Measurements from ENCODE around the gene POU6F1. TPM values are rescaled to one million over a fixed set of nuclear protein-coding genes. Genes with fewer than 3 reads are reported as not detected.

The POU6F1 gene
- total and polyA plus RNA-seq, 9 of the 15 experiments (the other 6 are each of a cell fraction or from before 2014, with no cell fraction given) = 0.14 to 3.3 (median 1.1) TPM

GRCh38 chr12:51238510-51239334, 20.9 kb upstream of the POU6F1 start, which contains the start of gene DAZAP2 (continued):
- no peak for TF ChIP-seq TEAD4 (IDR thresholded peaks at IDR 0.05; ENCODE audit: low read length)
- TF ChIP-seq TEAD4 (CRISPR knock-in tag; IDR thresholded peaks at IDR 0.05; ENCODE audit: borderline replicate concordance) = no peak
- TF ChIP-seq MCM7 (IDR thresholded peaks at IDR 0.05) = no peak
- TF ChIP-seq, protein P1, sequence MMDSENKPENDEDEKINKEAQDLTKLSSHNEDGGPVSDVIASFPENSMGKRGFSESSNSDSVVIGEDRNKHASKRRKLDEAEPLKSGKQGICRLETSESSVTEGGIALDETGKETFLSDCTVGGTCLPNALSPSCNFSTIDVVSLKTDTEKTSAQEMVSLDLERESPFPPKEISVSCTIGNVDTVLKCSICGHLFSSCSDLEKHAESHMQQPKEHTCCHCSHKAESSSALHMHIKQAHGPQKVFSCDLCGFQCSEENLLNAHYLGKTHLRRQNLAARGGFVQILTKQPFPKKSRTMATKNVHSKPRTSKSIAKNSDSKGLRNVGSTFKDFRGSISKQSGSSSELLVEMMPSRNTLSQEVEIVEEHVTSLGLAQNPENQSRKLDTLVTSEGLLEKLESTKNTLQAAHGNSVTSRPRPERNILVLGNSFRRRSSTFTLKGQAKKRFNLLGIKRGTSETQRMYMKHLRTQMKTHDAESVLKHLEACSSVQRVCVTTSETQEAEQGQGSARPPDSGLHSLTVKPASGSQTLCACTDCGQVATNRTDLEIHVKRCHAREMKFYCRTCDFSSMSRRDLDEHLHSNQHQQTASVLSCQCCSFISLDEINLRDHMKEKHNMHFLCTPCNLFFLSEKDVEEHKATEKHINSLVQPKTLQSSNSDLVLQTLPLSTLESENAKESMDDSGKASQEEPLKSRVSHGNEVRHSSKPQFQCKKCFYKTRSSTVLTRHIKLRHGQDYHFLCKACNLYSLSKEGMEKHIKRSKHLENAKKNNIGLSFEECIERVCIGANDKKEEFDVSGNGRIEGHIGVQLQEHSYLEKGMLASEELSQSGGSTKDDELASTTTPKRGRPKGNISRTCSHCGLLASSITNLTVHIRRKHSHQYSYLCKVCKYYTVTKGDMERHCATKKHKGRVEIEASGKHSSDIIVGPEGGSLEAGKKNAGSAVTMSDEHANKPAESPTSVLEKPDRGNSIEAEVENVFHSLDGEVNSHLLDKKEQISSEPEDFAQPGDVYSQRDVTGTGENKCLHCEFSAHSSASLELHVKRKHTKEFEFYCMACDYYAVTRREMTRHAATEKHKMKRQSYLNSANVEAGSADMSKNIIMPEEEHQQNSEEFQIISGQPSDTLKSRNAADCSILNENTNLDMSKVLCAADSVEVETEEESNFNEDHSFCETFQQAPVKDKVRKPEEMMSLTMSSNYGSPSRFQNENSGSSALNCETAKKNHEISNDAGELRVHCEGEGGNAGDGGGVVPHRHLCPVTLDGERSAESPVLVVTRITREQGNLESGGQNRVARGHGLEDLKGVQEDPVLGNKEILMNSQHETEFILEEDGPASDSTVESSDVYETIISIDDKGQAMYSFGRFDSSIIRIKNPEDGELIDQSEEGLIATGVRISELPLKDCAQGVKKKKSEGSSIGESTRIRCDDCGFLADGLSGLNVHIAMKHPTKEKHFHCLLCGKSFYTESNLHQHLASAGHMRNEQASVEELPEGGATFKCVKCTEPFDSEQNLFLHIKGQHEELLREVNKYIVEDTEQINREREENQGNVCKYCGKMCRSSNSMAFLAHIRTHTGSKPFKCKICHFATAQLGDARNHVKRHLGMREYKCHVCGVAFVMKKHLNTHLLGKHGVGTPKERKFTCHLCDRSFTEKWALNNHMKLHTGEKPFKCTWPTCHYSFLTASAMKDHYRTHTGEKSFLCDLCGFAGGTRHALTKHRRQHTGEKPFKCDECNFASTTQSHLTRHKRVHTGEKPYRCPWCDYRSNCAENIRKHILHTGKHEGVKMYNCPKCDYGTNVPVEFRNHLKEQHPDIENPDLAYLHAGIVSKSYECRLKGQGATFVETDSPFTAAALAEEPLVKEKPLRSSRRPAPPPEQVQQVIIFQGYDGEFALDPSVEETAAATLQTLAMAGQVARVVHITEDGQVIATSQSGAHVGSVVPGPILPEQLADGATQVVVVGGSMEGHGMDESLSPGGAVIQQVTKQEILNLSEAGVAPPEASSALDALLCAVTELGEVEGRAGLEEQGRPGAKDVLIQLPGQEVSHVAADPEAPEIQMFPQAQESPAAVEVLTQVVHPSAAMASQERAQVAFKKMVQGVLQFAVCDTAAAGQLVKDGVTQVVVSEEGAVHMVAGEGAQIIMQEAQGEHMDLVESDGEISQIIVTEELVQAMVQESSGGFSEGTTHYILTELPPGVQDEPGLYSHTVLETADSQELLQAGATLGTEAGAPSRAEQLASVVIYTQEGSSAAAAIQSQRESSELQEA (IDR thresholded peaks at IDR 0.05; ENCODE audit: low read depth) = no peak
- no peak for TF ChIP-seq RHOXF2B (CRISPR knock-in tag; conservative IDR thresholded peaks at IDR 0.05)
- TF ChIP-seq, protein P2, sequence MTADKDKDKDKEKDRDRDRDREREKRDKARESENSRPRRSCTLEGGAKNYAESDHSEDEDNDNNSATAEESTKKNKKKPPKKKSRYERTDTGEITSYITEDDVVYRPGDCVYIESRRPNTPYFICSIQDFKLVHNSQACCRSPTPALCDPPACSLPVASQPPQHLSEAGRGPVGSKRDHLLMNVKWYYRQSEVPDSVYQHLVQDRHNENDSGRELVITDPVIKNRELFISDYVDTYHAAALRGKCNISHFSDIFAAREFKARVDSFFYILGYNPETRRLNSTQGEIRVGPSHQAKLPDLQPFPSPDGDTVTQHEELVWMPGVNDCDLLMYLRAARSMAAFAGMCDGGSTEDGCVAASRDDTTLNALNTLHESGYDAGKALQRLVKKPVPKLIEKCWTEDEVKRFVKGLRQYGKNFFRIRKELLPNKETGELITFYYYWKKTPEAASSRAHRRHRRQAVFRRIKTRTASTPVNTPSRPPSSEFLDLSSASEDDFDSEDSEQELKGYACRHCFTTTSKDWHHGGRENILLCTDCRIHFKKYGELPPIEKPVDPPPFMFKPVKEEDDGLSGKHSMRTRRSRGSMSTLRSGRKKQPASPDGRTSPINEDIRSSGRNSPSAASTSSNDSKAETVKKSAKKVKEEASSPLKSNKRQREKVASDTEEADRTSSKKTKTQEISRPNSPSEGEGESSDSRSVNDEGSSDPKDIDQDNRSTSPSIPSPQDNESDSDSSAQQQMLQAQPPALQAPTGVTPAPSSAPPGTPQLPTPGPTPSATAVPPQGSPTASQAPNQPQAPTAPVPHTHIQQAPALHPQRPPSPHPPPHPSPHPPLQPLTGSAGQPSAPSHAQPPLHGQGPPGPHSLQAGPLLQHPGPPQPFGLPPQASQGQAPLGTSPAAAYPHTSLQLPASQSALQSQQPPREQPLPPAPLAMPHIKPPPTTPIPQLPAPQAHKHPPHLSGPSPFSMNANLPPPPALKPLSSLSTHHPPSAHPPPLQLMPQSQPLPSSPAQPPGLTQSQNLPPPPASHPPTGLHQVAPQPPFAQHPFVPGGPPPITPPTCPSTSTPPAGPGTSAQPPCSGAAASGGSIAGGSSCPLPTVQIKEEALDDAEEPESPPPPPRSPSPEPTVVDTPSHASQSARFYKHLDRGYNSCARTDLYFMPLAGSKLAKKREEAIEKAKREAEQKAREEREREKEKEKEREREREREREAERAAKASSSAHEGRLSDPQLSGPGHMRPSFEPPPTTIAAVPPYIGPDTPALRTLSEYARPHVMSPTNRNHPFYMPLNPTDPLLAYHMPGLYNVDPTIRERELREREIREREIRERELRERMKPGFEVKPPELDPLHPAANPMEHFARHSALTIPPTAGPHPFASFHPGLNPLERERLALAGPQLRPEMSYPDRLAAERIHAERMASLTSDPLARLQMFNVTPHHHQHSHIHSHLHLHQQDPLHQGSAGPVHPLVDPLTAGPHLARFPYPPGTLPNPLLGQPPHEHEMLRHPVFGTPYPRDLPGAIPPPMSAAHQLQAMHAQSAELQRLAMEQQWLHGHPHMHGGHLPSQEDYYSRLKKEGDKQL (CRISPR knock-in tag; IDR thresholded peaks at IDR 0.05; ENCODE audit: borderline replicate concordance) = no peak
- peak; percentile 96 for TF ChIP-seq USF2 (CRISPR knock-in tag; IDR thresholded peaks at IDR 0.05)
- TF ChIP-seq, protein P3, sequence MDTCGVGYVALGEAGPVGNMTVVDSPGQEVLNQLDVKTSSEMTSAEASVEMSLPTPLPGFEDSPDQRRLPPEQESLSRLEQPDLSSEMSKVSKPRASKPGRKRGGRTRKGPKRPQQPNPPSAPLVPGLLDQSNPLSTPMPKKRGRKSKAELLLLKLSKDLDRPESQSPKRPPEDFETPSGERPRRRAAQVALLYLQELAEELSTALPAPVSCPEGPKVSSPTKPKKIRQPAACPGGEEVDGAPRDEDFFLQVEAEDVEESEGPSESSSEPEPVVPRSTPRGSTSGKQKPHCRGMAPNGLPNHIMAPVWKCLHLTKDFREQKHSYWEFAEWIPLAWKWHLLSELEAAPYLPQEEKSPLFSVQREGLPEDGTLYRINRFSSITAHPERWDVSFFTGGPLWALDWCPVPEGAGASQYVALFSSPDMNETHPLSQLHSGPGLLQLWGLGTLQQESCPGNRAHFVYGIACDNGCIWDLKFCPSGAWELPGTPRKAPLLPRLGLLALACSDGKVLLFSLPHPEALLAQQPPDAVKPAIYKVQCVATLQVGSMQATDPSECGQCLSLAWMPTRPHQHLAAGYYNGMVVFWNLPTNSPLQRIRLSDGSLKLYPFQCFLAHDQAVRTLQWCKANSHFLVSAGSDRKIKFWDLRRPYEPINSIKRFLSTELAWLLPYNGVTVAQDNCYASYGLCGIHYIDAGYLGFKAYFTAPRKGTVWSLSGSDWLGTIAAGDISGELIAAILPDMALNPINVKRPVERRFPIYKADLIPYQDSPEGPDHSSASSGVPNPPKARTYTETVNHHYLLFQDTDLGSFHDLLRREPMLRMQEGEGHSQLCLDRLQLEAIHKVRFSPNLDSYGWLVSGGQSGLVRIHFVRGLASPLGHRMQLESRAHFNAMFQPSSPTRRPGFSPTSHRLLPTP (IDR thresholded peaks at IDR 0.05; ENCODE audit: borderline replicate concordance, extremely low read depth, insufficient read length) = no peak

Measured in K562 (cell line).